SK-N-SH (cell line): ENCODE measurements around the gene DIP2A. TPM values are rescaled to one million over a fixed set of nuclear protein-coding genes. Genes with fewer than 3 reads are reported as not detected.

Experiments used
- CTCF ChIA-PET: fragments of 300-600, 350-600 bp; formaldehyde crosslinking; extraction: SDS; loops from one replicate; lab custom pipeline; 2021; lab: Yijun Ruan, JAX
- POLR2A ChIA-PET: fragments of 350-600 bp; sonication (Branson Sonifier 250); formaldehyde crosslinking; extraction: SDS; loops from one replicate; lab custom pipeline; 2020; ENCODE audit warnings: antibody characterized with exemption, inconsistent platforms; lab: Yijun Ruan, JAX
- DNase-seq: peaks from one replicate; pipeline ENCODE4 v3.0.0; 2012
- H2AFZ ChIP-seq: fragments of 200-600 bp; sonication (generic); 2 replicates; pipeline ENCODE4 v1.8.1; 2016; ENCODE audit warnings: antibody characterized with exemption, mild to moderate bottlenecking, low read depth
- H3F3A ChIP-seq: fragments of 200-600 bp; sonication (generic); replicated peaks from 2 replicates; pipeline ENCODE3; 2016; ENCODE audit warnings: antibody characterized with exemption, mild to moderate bottlenecking; ENCODE audit not compliant: insufficient read depth
- H3K27ac ChIP-seq, 2 experiments: fragments of 200-500 bp in 1 of 2; fragments of 200-600 bp in 1 of 2; sonication (Bioruptor generic) in 1 of 2; sonication (generic), shearing (Covaris generic) in 1 of 2; 2 replicates each; pipeline versions ENCODE4 v1.5.1 to v1.6.1; 2014 to 2016; ENCODE audit warnings: low read depth in 2 of 2, inconsistent platforms in 1 of 2, low read length in 1 of 2, mild to moderate bottlenecking in 1 of 2, mixed read lengths in 1 of 2
- H3K27me3 ChIP-seq: fragments of 200-600 bp; sonication (generic), shearing (Covaris generic); 2 replicates; pipeline ENCODE4 v1.6.1; 2016; ENCODE audit warnings: mixed run types; ENCODE audit not compliant: insufficient read depth
- H3K36me3 ChIP-seq, 2 experiments: fragments of 200-500 bp in 1 of 2; fragments of 200-600 bp in 1 of 2; sonication (Bioruptor generic) in 1 of 2; sonication (generic) in 1 of 2; replicated peaks in 1 of 2; 2 replicates each; pipeline versions ENCODE3 to v1.5.1; 2014 to 2016; ENCODE audit warnings: low read length in 1 of 2, mild to moderate bottlenecking in 1 of 2; ENCODE audit not compliant: insufficient read depth in 2 of 2, control insufficient read depth in 1 of 2
- H3K4me1 ChIP-seq, 2 experiments: fragments of 200-500 bp in 1 of 2; fragments of 200-600 bp in 1 of 2; sonication (Bioruptor generic) in 1 of 2; sonication (generic), shearing (Covaris generic) in 1 of 2; 2 replicates each; pipeline versions ENCODE4 v1.5.1 to v1.6.1; 2014 to 2016; ENCODE audit warnings: low read depth in 1 of 2, low read length in 1 of 2, mixed run types in 1 of 2; ENCODE audit not compliant: insufficient read depth in 2 of 2, control insufficient read depth in 1 of 2
- H3K4me2 ChIP-seq: fragments of 200-600 bp; sonication (generic), shearing (Covaris generic); 2 replicates; pipeline ENCODE4 v1.6.1; 2017; ENCODE audit warnings: mixed run types
- H3K4me3 ChIP-seq, 2 experiments: fragments of 200-500 bp in 1 of 2; fragments of 200-600 bp in 1 of 2; sonication (Bioruptor generic) in 1 of 2; sonication (generic), shearing (Covaris generic) in 1 of 2; 2 replicates each; pipeline versions ENCODE4 v1.5.1 to v1.8.1; 2014 to 2016; ENCODE audit warnings: low read depth in 2 of 2, inconsistent platforms in 1 of 2, low read length in 1 of 2, mild to moderate bottlenecking in 1 of 2, mixed read lengths in 1 of 2, moderate library complexity in 1 of 2
- H3K79me2 ChIP-seq: fragments of 200-600 bp; sonication (generic); 2 replicates; pipeline ENCODE4 v1.8.1; 2017; ENCODE audit warnings: mild to moderate bottlenecking; ENCODE audit not compliant: insufficient read depth
- H3K9ac ChIP-seq: fragments of 200-600 bp; sonication (generic); 2 replicates; pipeline ENCODE4 v1.6.1; 2017; ENCODE audit warnings: mixed run types
- H3K9me2 ChIP-seq: fragments of 200-600 bp; sonication (generic); 2 replicates; pipeline ENCODE4 v1.6.1; 2017; ENCODE audit warnings: mixed run types
- H3K9me3 ChIP-seq: fragments of 200-600 bp; sonication (generic); 2 replicates; pipeline ENCODE4 v1.6.1; 2017; ENCODE audit warnings: mixed run types, mild to moderate bottlenecking, moderate library complexity
- H4K20me1 ChIP-seq: fragments of 200-600 bp; sonication (generic); 2 replicates; pipeline ENCODE4 v1.6.1; 2017; ENCODE audit warnings: mild to moderate bottlenecking, mixed run types; ENCODE audit not compliant: insufficient read depth
- SIN3A ChIP-seq: IDR thresholded peaks from 2 replicates; pipeline ENCODE4 v1.6.1; 2012; ENCODE audit warnings: low read depth, mild to moderate bottlenecking, low read length, moderate library complexity, borderline replicate concordance
- SMC3 ChIP-seq: IDR thresholded peaks from 2 replicates; pipeline ENCODE4 v1.6.1; 2012; ENCODE audit warnings: low read depth, low read length, improper control_type of control experiment
- TAF1 ChIP-seq: IDR thresholded peaks from 2 replicates; pipeline ENCODE4 v1.6.1; 2012; ENCODE audit warnings: low read depth, mild to moderate bottlenecking, low read length, moderate library complexity, borderline replicate concordance
- YY1 ChIP-seq: IDR thresholded peaks from 2 replicates; pipeline ENCODE4 v1.4.0; 2012; ENCODE audit warnings: low read depth, mild to moderate bottlenecking
- WGBS: methylation state at CpG from one replicate; pipeline ENCODE4 v1.1.6; 2017; ENCODE audit warnings: low lambda C conversion rate; 5-methylcytosine and 5-hydroxymethylcytosine counted together
- polyA plus RNA-seq, 3 experiments: library from polyadenylated mRNA; depleted of rRNA; stranded (reverse); fragments of >200 nt; gene quantifications; 2 replicates each; pipeline ENCODE4 v1.2.3, GENCODE V29; 2012
- TF ChIP-seq, protein P1 (sequence below): IDR thresholded peaks from 2 replicates; pipeline ENCODE4; 2012
- TF ChIP-seq, protein P2 (sequence below): fragments of 150-350 bp; IDR thresholded peaks from 2 replicates; pipeline ENCODE4 v1.6.1; 2017; ENCODE audit warnings: antibody characterized with exemption, low read length, low read depth, borderline replicate concordance
- TF ChIP-seq, protein P3 (sequence below): IDR thresholded peaks from 2 replicates; pipeline ENCODE4 v1.4.0; 2012; ENCODE audit warnings: low read depth

DIP2A gene
- polyA plus RNA-seq, 1 of the 3 experiments (the other 2 are of a cell fraction): 26.9 TPM

DNA sequence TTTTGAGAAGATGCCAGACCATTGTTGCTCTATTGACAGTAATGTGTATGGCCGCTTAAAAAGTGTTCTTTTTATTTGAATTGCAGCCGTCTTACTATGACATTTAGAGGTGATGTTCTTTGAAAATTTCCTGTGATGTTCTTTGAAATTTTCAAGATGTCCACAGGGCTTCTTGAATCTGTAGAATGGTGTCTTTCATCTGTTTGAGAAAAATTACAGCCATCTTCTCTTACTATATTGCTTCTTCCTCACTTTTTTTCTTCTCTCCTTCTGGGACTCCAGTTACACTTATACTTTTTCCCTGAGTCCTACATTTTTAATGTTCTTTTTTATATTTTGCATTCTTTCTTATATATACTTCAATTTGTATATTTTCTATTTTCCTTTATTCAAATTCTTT is 57.4 kb downstream of the DIP2A start:
- Histone ChIP-seq H3K27me3 (no peaks in the 10 kb centered on the region), H3K27ac (no peak overlapping the region), H3F3A (no peaks in the 10 kb centered on the region), H3K79me2 (peaks cover 47% of the 10 kb centered on the region), H3K4me3 (no peak overlapping the region), H4K20me1 (no peaks in the 10 kb centered on the region), H3K9me3 (peaks cover 8% of the 10 kb centered on the region), H3K4me1 (no peaks in the 10 kb centered on the region; a peak in 1 of 4 replicates), H3K9ac (no peak overlapping the region), H3K4me2 (no peak overlapping the region), H3K9me2 (no peaks in the 10 kb centered on the region), H2AFZ (no peak overlapping the region), H3K36me3 (peaks cover 26 to 56% of the 10 kb centered on the region in 2 experiments)
- 98% methylated on average over 2 of the region's 2 CpGs for WGBS
- POLR2A ChIA-PET: no interaction called here
- TF ChIP-seq, protein P1, sequence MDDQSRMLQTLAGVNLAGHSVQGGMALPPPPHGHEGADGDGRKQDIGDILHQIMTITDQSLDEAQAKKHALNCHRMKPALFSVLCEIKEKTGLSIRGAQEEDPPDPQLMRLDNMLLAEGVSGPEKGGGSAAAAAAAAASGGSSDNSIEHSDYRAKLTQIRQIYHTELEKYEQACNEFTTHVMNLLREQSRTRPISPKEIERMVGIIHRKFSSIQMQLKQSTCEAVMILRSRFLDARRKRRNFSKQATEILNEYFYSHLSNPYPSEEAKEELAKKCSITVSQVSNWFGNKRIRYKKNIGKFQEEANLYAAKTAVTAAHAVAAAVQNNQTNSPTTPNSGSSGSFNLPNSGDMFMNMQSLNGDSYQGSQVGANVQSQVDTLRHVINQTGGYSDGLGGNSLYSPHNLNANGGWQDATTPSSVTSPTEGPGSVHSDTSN: no peak
- TF ChIP-seq, protein P2, sequence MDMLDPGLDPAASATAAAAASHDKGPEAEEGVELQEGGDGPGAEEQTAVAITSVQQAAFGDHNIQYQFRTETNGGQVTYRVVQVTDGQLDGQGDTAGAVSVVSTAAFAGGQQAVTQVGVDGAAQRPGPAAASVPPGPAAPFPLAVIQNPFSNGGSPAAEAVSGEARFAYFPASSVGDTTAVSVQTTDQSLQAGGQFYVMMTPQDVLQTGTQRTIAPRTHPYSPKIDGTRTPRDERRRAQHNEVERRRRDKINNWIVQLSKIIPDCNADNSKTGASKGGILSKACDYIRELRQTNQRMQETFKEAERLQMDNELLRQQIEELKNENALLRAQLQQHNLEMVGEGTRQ: no peak
- CTCF ChIA-PET: no interaction called here
- no peak for DNase-seq

DNA sequence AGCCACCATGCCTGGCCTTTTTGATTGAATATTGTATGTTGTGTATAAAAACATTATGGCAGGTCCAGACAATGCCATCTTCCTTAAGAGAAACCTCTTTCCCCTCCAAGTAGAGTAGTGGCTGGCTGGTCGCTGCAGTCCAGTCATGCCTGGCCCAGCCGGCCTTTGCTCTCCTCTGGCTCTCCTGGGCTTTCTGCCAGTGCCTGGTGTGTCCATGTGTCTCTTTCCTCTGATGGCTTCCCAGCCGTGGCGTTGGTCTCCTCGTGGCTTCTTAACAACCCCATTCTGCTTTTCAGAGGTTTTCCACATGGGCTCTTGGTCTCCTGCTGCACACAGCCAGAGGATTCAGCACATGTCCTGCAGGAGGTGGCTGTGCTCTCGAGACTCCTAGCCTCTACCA is 58.7 kb downstream of the DIP2A start:
- Histone ChIP-seq H3K79me2 (peaks cover 47% of the 10 kb centered on the region), H3K9me2 (no peaks in the 10 kb centered on the region), H3K27ac (no peak overlapping the region), H3F3A (peaks cover 3% of the 10 kb centered on the region), H3K4me1 (no peaks in the 10 kb centered on the region; a peak in 1 of 4 replicates), H3K9ac (no peak overlapping the region), H3K27me3 (no peaks in the 10 kb centered on the region), H3K9me3 (peaks cover 8% of the 10 kb centered on the region), H3K4me2 (no peak overlapping the region), H3K36me3 (peaks cover 18 to 56% of the 10 kb centered on the region in 2 experiments), H4K20me1 (no peaks in the 10 kb centered on the region), H3K4me3 (no peak overlapping the region), H2AFZ (no peak overlapping the region)
- CTCF ChIA-PET: no interaction called here
- POLR2A ChIA-PET: no interaction called here
- 93% methylated on average over 6 of the region's 6 CpGs for whole genome bisulfite sequencing
- no peak for DNase-seq
- TF ChIP-seq, protein P3, sequence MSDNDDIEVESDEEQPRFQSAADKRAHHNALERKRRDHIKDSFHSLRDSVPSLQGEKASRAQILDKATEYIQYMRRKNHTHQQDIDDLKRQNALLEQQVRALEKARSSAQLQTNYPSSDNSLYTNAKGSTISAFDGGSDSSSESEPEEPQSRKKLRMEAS: no peak
- TF ChIP-seq, protein P2: no peak
- TF ChIP-seq YY1 (no peak), SIN3A (no peak), SMC3 (no peak), TAF1 (no peak)
